ENCODE measurements around the gene RTL9. TPM values are rescaled to one million over a fixed set of nuclear protein-coding genes. Genes with fewer than 3 reads are reported as not detected.

The RTL9 gene
- total and polyA plus RNA-seq, 9 of the 15 experiments (the other 6 are each of a cell fraction or from before 2014, with no cell fraction given), result 0.04 to 0.35 (median 0.13) TPM; not detected in 1

GRCh38 chrX:110321081-110321480 lies 37.6 kb upstream of the RTL9 start (continued):
- TF ChIP-seq ZNF277 (CRISPR knock-in tag; IDR thresholded peaks at IDR 0.05; ENCODE audit: borderline replicate concordance) (no peak), FOXA3 (CRISPR knock-in tag; conservative IDR thresholded peaks at IDR 0.05 in 1 of 2, IDR thresholded peaks at IDR 0.05 in 1 of 2) (no peak), PKNOX1 (IDR thresholded peaks at IDR 0.05) (peak; percentile 72), HDAC6 (IDR thresholded peaks at IDR 0.05; ENCODE audit: low read depth, low read length) (no peak), NONO (IDR thresholded peaks at IDR 0.05; ENCODE audit: low read depth in 2 of 2, low read length in 1 of 2) (no peak), PREB (CRISPR knock-in tag; IDR thresholded peaks at IDR 0.05) (no peak), ILF3 (IDR thresholded peaks at IDR 0.05; ENCODE audit: borderline replicate concordance) (no peak), CBFA2T3 (IDR thresholded peaks at IDR 0.05) (peak; percentile 80), SAFB (IDR thresholded peaks at IDR 0.05; ENCODE audit: borderline replicate concordance, low read depth, low read length) (no peak), NBN (IDR thresholded peaks at IDR 0.05; ENCODE audit: low read depth) (no peak), PHTF2 (CRISPR knock-in tag; IDR thresholded peaks at IDR 0.05) (no peak), ZNF79 (CRISPR knock-in tag; IDR thresholded peaks at IDR 0.05; ENCODE audit: low read depth) (no peak), MEIS2 (IDR thresholded peaks at IDR 0.05; ENCODE audit: partially characterized antibody) (peak; percentile 12), TOE1 (IDR thresholded peaks at IDR 0.05; ENCODE audit: borderline replicate concordance) (no peak), TOE1 (CRISPR knock-in tag; IDR thresholded peaks at IDR 0.05; ENCODE audit: borderline replicate concordance, low read depth) (no peak), NKRF (IDR thresholded peaks at IDR 0.05; ENCODE audit: borderline replicate concordance) (no peak), ARID1B (IDR thresholded peaks at IDR 0.05) (peak; percentile 53; the same call in 1 of the 2 replicates)

Measured in K562 (cell line).